Pancreas (tissue), 10 donors: ENCODE results near the gene POU5F1. TPM values are rescaled to one million over a fixed set of nuclear protein-coding genes. Genes with fewer than 3 reads are reported as not detected.

Source experiments
- ATAC-seq, 4 donors: fragments of 200-7000 bp; cut with Tn5 transposase; one replicate each; pipeline versions ENCODE4 v1.8.0 to v1.9.1; 2020; ENCODE audit warnings: mild to moderate bottlenecking in 4 of 4, moderate library complexity in 4 of 4
- DNase-seq, 6 donors: peaks; one replicate each; pipeline ENCODE4 v3.0.0-alpha.2; 2020
- FAIRE-seq: peaks from 2 replicates; lab custom pipeline; 2012; peaks lifted over from hg19 to GRCh38; lab: Jason Lieb, UNC
- H3K27ac ChIP-seq, 4 donors: fragments of 200-600 bp; sonication (generic); 1 replicate in 3 of 4; 2 replicates in 1 of 4; pipeline versions ENCODE4 v1.5.0 to v1.8.0; 2020
- H3K27me3 ChIP-seq, 4 donors: fragments of 200-600 bp; one replicate each; pipeline ENCODE4 v1.8.0; 2021
- H3K36me3 ChIP-seq, 3 donors: fragments of 200-600 bp; sonication (generic) in 1 of 3; one replicate each; pipeline versions ENCODE4 v1.5.0 to v1.8.0; 2020 to 2021
- H3K4me1 ChIP-seq, 3 donors: fragments of 200-600 bp; one replicate each; pipeline ENCODE4 v1.8.0; 2021
- H3K4me3 ChIP-seq, 4 donors: fragments of 200-600 bp; sonication (generic) in 2 of 4; one replicate each; pipeline versions ENCODE4 v1.5.0 to v1.8.0; 2020 to 2021
- H3K9me3 ChIP-seq, 4 donors: fragments of 200-600 bp; one replicate each; pipeline ENCODE4 v1.8.0; 2021
- WGBS, 2 donors: extraction: QIAGEN DNeasy Blood & Tissue Kit; methylation state at CpG; one replicate each; pipeline ENCODE4 v1.1.7; 2013; 5-methylcytosine and 5-hydroxymethylcytosine counted together
- intact Hi-C, 3 donors: fragments of 100-400 bp; cut with DNase I; formaldehyde crosslinking; loops; one replicate each; pipeline versions ENCODE4 v1.11.1 to v1.14.2; 2022
- polyA plus RNA-seq, 2 donors: library from polyadenylated mRNA; stranded (reverse); fragments of 200-250 nt; gene quantifications; one replicate each; pipeline ENCODE4 v1.2.3, GENCODE V29; 2013
- total RNA-seq, 6 donors: library from RNA; stranded (reverse); fragmentation: NEBNext Ultra II Directional in 4 of 6; extraction: Animal tissue kit (Norgen Biotek cat#: 25700) in 4 of 6; gene quantifications; one replicate each; pipeline versions ENCODE4 v1.2.1 to v1.2.4, GENCODE V29; 2021 to 2023
- TF ChIP-seq, protein P1 (sequence below), 4 donors: fragments of 200-600 bp; sonication (generic) in 3 of 4; IDR thresholded peaks; one replicate each; pipeline versions ENCODE4 v1.5.0 to v1.8.0; 2021; ENCODE audit warnings: antibody characterized with exemption in 4 of 4
- donor health status: healthy with polysubstance abuse.
- donor health status: DM: no; HTN: no; CAD: no; lungs with moderate emphysema.
- donor health status: DM: no; HTN: no; CAD: no.
- donor health status: control.
- donor health status: control.
- donor health status: Bipolar disorder and iron deficiency.
- donor health status: DM: yes; HTN: yes; CAD: no.
- donor health status: DM: no; HTN: no; CAD: no.
- donor health status: DM: no; HTN: no; CAD: no.
- donor health status: DM: yes; HTN: yes; CAD: no.

POU5F1 gene
- total and polyA plus RNA-seq, 8 donors: 1.1 to 32.1 (median 4.3) TPM

DNA sequence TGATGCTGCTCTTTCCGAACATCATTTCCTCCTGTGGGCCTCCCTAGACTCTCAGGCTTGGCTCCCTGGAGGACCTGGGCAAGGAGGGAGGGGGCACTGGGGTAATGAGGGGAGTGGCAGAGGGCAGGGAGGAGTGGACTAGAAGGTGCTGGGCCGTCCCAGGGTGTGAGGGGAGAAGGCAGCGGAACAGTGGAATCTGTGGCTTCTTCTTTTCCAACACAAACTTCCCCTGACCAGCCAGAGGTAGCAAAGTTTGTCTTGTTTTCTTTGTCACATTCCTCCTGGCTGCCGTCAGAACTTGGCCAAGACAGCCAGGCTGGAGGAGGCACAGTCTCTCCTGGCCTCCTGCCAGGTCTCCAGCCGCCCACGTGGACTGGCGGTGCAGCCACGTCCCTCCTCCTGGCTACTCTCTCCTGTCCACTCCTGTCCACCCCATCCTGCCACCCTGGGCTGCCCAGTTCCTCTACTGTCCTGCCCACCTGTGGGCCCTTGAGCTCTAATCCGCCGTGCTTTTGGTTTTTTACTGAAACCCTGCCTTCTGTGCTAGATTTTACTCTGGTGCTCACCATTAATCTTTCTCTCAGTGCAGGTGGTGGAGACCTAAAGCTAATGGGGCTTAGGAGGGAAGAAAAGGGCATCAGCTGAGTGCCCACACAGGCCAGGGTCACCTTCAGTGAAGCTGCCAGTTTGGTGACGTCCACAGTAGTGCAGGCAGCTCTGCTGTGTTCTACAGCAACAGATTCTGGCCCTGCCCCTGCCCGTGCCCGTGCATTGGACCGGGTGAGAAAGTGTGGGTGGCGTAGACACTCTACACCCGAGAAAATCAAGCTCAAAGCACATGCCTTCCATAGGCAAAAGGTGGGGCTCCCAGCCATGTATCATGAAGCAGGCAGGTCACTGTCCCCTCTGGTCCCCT, 47.4 kb downstream of the POU5F1 start:
- H3K27ac ChIP-seq: peak overlapping the region; percentile 45 to 75 (median 64)
- H3K9me3 ChIP-seq: no peaks in the 10 kb centered on the region
- H3K36me3 ChIP-seq: no peaks in the 10 kb centered on the region
- H3K27me3 ChIP-seq: no peaks in the 10 kb centered on the region
- H3K4me3 ChIP-seq: no peak overlapping the region
- intact Hi-C loops: no loop called here
- TF ChIP-seq, protein P1, sequence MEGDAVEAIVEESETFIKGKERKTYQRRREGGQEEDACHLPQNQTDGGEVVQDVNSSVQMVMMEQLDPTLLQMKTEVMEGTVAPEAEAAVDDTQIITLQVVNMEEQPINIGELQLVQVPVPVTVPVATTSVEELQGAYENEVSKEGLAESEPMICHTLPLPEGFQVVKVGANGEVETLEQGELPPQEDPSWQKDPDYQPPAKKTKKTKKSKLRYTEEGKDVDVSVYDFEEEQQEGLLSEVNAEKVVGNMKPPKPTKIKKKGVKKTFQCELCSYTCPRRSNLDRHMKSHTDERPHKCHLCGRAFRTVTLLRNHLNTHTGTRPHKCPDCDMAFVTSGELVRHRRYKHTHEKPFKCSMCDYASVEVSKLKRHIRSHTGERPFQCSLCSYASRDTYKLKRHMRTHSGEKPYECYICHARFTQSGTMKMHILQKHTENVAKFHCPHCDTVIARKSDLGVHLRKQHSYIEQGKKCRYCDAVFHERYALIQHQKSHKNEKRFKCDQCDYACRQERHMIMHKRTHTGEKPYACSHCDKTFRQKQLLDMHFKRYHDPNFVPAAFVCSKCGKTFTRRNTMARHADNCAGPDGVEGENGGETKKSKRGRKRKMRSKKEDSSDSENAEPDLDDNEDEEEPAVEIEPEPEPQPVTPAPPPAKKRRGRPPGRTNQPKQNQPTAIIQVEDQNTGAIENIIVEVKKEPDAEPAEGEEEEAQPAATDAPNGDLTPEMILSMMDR (IDR thresholded peaks at IDR 0.05): no peak
- DNase-seq: peak; percentile 76 to 96 (median 90)
- WGBS, 2 donors: 34% methylated on average over 16 of the region's 16 CpGs
- peaks cover 0 to 12% (median 0%) of the 10 kb centered on the region in 3 donors for H3K4me1 ChIP-seq
- no peak for FAIRE-seq
- peak; percentile 81 to 87 (median 82) for ATAC-seq

DNA sequence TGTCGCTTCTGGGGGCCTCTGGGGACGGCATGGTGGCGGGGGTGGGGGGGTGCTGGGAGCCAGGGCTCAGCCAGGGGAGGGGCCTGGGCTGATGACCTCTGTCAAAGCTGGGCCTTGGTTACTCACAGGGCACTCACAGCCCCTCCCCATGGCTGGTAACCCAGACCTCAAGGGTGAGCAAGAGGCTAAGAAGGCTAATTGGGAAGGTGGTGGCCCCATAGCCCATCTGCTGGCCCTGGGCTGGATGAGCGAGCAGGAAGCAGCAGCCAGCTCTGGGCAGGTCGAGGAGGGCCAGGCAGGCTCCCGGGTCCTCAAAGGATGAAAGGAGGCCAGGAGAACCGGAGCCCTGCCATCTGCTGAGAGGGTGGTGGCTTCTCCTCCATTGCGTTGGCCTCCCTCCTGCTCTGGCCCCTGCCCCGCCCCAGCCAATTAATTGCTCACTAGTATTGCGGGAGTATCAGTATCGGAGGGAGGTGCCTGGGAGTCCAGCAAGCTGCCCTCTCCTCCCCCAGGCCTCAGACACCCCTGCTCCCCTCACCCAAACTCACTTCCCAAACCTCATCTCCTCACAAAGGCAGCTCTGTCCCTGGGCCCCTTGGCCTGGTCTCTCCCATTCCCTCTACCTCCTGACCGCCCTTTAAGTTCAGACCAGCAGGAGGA, 49.2 kb downstream of the POU5F1 start:
- intact Hi-C loops: no loop called here
- H3K9me3 ChIP-seq: no peaks in the 10 kb centered on the region
- ATAC-seq: no peak
- peaks cover 0 to 12% (median 0%) of the 10 kb centered on the region in 3 donors for H3K4me1 ChIP-seq
- peak overlapping the region in 1 of 4 donors; percentile 64 for H3K27ac ChIP-seq
- no peak overlapping the region for H3K4me3 ChIP-seq
- FAIRE-seq: no peak
- no peak for DNase-seq
- no peaks in the 10 kb centered on the region for H3K36me3 ChIP-seq
- no peaks in the 10 kb centered on the region for H3K27me3 ChIP-seq
- WGBS, 2 donors: 70 to 89% methylated on average over 11 to 12 of the region's 12 CpGs
- TF ChIP-seq, protein P1 (IDR thresholded peaks at IDR 0.05): no peak

DNA sequence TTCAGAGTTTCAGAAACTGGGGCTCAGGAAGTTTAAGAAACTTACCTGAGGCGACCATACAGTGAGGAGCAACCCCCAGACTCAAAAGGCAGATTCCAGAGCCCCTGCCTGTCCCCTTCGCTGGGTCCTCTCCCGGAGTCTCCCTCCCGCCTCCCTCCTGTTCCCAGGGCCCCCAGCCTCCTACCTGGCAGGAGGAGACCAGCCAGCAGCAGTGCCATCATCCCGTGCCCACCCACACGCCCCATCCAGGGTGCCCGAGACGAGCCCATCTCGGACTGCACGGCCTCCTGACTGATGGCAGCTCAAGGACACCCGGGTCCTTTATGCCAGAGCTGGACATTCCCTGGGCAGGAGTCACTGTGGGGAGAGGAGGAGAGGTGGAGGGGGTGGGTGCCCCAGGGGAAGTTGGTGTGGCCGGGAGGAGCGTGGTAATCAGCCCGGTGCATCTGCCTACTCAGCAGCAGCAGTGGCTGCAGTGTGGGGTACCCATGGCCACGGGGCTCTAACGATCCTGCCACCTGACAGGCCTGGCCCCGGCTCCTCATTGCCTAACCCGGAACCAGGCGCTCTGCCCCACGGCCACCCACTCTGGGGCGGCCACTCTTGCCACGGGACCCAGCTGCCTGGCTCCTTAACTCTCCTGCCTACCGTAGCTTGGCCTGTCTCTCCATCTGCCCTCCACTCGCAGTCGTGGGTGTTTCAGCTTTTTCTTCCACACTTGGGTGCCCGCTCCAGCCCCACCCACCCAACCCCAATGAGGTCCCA, 50.1 kb downstream of the POU5F1 start, which contains the start of gene CDSN:
CDSN (minus strand) TSS at position 296 of the 765 bp plus-strand sequence; CDS start at position 269, 27 bp downstream.
- ATAC-seq: no peak
- DNase-seq: no peak
- Histone ChIP-seq H3K4me3 (no peak within 1 kb of the TSS), H3K4me1 (peaks cover 0 to 12% (median 0%) of the 10 kb centered on the region in 3 donors), H3K27me3 (no peaks in the 10 kb centered on the region), H3K36me3 (no peaks in the 10 kb centered on the region), H3K27ac (no peak within 1 kb of the TSS), H3K9me3 (no peaks in the 10 kb centered on the region)
- WGBS, 2 donors: 68% methylated on average over 23 to 26 of the region's 26 CpGs
- TF ChIP-seq, protein P1 (IDR thresholded peaks at IDR 0.05): no peak
- FAIRE-seq: no peak
- intact Hi-C loops: no loop called here

DNA sequence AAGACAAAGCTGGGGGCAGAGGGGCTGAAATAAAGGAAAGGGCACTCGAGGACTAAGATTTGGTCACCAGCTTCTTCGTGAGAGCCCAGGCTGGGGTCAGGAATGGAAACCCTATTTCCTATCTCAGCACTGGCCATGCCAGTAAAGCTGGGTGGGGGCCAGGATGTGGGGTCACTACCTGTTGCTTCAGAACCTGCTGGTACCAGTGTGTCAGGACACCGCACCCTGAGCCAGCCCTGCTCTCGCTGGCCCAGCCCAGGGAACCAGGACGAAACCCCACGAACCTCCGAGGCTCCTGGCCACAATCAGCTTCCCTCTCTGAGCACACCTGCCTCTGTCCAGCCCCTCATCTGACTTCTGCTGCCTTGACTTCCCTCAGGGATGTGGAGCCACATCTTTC, 52.3 kb downstream of the POU5F1 start:
- Histone ChIP-seq H3K36me3 (no peaks in the 10 kb centered on the region), H3K4me1 (peaks cover 0 to 12% (median 0%) of the 10 kb centered on the region in 3 donors), H3K27ac (no peak overlapping the region), H3K4me3 (no peak overlapping the region), H3K27me3 (no peaks in the 10 kb centered on the region), H3K9me3 (no peaks in the 10 kb centered on the region)
- no peak for DNase-seq
- intact Hi-C loops: no loop called here
- no peak for ATAC-seq
- TF ChIP-seq, protein P1 (IDR thresholded peaks at IDR 0.05): no peak
- FAIRE-seq: no peak
- WGBS, 2 donors: 58 to 86% methylated on average over 7 of the region's 7 CpGs
